HG03039 (cell line): Measurements from ENCODE around the gene ACTR1B.
"Not testable (repeated sequence)": the region's sequence is repeated elsewhere in the genome, so short reads cannot be mapped to it uniquely, and the experiment has no call there.

Source experiments
- ATAC-seq: cut with Tn5 transposase; IDR thresholded peaks from one replicate; pipeline ENCODE4 v1.9.1; 2021; ENCODE audit warnings: mild to moderate bottlenecking, moderate library complexity; ENCODE audit not compliant: unreplicated experiment

ACTR1B gene

DNA sequence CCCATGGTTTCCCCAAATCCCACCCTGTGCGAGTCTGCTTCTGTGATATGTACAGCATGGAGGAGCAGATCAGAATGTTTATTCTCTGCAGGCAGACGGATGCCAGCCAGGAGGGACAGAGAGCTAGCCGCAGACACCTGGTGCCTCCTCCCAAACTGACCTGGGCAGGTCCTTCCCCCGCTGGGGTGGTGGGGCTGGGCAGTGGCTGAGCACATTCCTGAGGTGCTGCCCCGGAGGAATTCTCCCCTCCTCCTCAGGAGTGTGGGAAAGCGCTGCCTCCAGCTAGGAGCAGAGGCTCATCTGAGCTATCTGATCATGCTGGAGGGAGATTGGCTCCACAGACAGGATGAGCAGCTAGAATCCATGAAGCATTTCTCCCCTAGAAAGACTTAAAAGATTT is 27.3 kb upstream of the ACTR1B start:
- no peak for ATAC-seq

DNA sequence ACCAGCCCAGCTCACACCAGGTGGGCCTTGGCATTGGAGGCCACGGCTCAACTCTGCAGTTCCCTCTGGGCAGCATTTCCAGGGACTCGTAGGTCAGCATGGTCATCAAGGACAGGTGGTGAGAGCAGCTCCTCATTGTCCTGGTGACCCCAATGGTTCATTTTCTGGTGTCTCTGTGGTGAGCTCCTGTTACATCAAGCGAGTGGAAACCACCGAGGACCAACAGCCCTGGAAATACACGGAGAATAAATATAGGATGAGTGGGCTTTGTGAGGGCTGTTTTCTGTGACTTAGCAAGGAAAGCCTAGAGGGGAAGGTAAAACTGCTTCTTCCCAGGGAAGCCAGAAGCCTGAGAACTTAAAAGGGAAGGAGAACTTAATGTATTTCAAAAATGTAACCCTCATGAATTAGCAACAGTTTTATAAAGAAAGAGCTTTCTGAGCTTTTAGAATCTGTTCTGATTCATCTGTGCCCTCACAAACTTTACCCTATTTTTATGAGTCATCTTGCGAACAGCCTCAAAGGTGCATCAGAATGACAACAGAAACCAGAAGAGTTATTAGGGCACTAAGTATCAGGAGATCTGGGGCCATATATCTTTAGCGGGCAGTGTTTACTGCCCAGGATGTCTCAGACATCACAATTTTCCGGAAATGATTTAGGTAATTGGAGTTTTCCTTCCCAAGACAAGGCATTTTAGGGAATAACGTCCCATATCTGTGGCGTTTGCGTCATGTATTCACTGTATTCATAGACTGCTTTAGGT is 24.4 kb upstream of the ACTR1B start:
- no peak for ATAC-seq

DNA sequence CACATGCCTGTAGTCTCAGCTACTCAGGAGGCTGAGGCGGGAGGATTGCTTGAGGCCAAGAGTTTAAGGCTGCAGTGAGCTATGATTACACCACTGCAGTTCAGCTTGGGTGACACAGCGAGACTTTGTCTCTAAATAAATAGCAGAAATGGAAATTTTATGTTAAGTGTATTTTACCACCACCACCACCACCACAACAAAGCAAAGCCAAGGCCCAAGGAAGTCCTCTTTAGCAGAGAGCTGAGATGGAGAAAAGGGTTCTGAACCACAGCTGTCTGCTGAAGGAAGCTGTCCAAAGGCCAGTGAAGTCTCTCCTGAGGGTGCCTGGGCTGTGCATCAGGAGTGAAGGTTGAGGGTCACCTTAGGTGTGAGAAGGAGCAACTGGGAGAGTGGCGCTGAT is 23.4 kb upstream of the ACTR1B start:
- ATAC-seq, result not testable (repeated sequence)

GRCh38 chr2:97678298-97678697 is 14.5 kb upstream of the ACTR1B start:
- no peak for ATAC-seq

- no peak for ATAC-seq
These were observed 13.6 kb upstream of the ACTR1B start for GRCh38 chr2:97677480-97677879.

- no peak for ATAC-seq
These were observed 12.8 kb upstream of the ACTR1B start for GRCh38 chr2:97676620-97677019.

DNA sequence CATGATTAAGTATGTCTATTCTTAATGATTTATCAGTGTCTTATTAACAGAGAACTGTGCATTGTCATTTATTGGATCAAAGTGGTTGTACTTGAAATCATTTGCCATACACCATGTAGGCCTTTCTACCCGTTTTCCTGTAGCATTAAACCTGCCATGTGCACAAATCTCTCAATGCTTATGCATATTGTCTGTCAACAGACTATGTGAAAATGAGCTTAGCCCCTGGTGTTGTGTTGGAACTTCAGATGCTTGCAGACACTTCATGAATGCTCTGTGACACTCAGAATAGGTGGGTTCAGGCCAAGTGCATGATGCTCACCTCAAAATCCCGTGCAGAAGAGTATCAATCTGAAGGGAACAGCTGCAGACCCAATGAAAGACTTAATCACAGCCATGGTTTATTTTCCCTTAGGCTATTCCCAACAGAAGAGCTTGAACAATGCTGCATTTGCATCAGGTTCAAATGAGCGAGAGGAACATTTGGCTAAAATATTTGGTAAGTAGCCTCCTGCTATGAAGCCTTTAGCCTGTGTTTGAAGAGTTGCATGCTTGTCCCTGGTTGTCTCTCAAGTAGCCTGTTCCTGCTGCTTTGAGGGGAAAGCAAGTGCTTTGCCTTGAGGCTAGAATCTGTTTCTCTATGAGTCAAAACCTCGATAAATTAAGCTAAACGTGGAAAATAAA is 11.7 kb upstream of the ACTR1B start:
- no peak for ATAC-seq

- ATAC-seq, result no peak
These were observed 10.1 kb upstream of the ACTR1B start for GRCh38 chr2:97673915-97674283.

GRCh38 chr2:97673182-97673914 is 9.5 kb upstream of the ACTR1B start:
- no peak for ATAC-seq

- ATAC-seq, result not testable (repeated sequence)
These were observed 8.8 kb upstream of the ACTR1B start for GRCh38 chr2:97672606-97673140.

- no peak for ATAC-seq
These were observed 7.7 kb upstream of the ACTR1B start for GRCh38 chr2:97671526-97671925.

- ATAC-seq, result no peak
These were observed 6.6 kb upstream of the ACTR1B start for GRCh38 chr2:97670471-97670870.

DNA sequence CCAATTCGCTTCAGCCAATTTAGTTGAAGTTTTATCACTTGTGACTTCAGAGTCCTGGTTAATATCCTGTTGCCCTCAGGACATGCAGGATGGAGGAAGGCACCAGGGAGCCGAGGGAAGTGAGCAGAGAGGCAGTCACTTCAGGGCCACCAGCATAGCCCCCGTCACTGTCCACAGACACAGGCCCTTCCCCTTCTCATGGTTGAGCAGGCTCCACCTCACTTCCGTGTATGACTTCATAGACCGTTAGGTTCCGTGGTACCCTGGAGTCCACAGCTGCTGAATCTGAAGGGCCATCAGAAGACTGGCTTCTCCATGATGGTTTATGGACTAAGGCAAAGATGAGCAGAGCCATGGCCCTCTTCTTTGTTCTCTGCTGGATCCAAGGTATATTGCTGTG is 5.6 kb upstream of the ACTR1B start, which contains the start of gene C2orf92:
Gene C2orf92, plus strand, starts transcription at position 266 of the 400 bp plus-strand sequence. Its CDS starts 76 bp downstream, at position 342.
- ATAC-seq, result no peak

GRCh38 chr2:97664636-97664970 is 759 bp upstream of the ACTR1B start:
- no peak for ATAC-seq

DNA sequence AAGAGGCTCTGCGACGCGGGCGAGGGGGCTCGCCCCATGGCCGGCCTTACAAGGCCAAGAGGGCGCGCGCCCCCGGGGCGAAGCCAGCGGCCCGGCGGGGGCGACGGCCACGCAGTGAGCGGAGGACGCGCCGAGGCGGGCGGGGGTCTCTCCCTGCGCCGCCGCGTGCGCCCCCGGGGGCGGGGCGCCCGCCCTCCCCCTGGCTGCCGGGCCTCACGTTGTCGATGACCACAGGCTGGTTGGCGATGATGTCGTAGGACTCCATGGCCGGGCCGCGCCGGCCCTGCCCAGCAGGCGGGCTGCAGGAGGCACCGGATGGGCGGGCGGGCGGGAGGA is 250 bp downstream of the ACTR1B start:
- no peak for ATAC-seq

DNA sequence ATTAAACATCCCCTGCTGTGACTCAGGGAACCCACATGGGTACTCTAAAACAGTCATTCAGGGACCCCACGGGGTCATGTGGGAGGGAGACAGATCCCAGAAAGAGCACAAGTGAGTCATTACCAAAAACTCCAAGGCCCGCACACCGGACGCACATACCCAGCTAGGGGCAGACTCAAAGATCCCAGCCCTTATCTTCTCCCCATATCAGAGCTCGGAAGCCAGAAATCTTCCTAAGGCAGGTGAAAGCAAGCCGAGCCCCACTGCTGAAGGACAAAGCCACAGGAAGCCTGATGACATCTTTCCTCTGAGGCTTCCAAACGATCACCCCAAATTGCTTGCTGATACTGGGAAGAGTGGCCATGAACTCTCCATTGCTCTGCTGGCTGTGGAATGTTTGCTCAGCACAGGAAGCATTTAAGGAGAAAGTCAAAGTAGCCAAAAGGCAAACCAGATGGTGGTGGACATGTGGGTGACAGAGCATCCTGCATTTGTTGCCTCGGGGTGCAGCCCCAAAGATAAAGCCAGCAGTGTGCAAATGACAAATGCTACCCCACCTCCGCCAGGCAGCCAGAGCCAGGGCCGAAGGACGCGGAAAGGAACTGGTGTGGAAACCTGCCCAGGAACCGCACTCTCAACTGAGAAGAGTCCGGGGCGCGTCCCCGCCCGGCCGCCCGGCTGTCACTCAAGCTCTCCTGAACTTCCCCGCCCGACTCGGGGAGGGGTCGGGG is 784 bp downstream of the ACTR1B start:
- ATAC-seq, result peak; percentile 35

DNA sequence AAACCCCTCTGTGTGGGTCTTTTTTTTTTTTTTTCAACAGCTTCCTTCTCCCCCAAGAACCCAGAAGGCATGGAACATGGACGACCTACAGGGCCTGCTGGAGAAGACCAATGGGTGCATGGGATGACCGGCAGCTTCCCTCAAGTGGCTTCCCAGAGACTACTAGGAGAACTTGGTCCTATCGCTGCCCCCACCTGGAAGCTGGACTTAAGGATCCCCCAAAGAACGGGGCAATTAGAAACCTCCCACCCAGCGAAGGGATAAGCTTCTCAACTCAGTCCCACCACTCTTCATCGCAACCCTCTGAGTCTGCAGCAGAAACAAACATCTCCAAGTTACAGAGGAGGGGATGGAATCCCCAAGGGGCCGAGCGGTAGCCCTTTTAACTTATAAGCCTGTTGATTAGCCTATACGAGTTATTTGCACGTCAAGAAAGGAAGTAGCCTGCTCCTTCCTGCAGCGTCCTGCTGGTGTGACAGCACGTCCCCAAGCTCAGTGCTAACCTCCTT is 1.4 kb downstream of the ACTR1B start:
- ATAC-seq, result no peak

DNA sequence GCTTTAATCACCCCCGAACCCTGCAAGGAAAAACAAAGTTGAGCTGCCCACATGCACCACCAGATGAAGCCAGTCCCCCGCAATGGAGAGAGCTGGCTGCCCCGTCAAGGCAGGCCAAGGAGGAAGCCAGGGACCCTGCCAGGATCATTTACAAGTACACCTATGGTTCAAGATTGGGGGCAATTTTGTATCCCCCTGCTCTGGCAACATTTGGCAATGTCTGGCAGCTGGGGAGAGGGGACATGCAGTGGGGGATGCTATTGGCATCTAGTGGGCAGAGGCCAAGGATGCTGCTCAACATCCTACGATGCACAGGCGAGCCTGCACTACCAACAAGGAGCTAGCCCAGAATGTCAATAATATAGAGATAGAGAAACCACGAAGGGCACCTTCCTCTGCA is 1.9 kb downstream of the ACTR1B start:
- ATAC-seq, result no peak

DNA sequence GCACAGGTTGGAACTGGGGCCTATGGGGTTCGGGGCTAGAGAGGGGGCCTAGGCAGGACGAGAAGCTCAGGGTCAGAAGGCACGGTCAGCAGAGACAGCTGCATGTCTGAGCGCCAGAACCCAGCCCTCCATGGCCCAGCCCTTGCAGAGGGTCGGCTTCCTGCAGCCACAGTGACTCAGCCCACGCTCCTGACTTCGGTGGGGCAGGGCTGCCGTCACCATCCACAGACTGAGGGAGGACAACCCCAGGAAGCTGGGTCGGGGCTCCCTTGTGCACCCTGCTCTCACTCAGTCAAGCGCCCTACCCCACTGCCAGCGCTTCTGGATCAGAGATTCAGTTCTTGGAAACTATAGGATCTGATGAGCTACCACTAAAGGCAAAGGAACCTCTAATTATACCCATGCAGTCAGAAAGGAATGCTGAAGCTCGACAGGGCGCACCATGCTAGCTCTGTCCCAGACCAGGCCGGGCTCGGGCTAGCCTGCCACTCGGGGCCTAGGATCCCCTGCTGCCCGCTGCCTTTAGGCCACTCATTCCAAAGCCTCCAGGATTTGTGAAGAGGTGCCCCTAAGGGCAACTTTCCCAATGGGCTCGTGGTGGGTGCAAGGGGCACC is 3.0 kb downstream of the ACTR1B start:
- no peak for ATAC-seq

- no peak for ATAC-seq
These were observed 3.6 kb downstream of the ACTR1B start for GRCh38 chr2:97660044-97660774.
